ENCODE results near the gene EFHD2.

EFHD2 gene

GRCh38 chr1:15390667-15391066 lies 19.0 kb upstream of the EFHD2 start:
- Histone ChIP-seq H3K27me3 (ENCODE audit: insufficient read depth, insufficient read length) (peaks cover 15% of the 10 kb centered on the region), H3K4me3 (ENCODE audit: insufficient read length, low read depth) (no peak overlapping the region), H3K36me3 (ENCODE audit: insufficient read depth, insufficient read length, low read length) (no peaks in the 10 kb centered on the region), H3K9me3 (ENCODE audit: insufficient read depth, low read length) (no peaks in the 10 kb centered on the region), H3K9ac (ENCODE audit: insufficient read length, low read depth) (no peak overlapping the region), H3K4me1 (ENCODE audit: insufficient read depth, insufficient read length) (peaks cover 2% of the 10 kb centered on the region)
- TF ChIP-seq SUZ12 (IDR thresholded peaks at IDR 0.05; ENCODE audit: extremely low read depth, insufficient read depth, insufficient read length) (no peak), YY1 (IDR thresholded peaks at IDR 0.05; ENCODE audit: insufficient read depth, insufficient read length) (no peak)
- DNase-seq (ENCODE audit: low read depth, low spot score): no peak

DNA sequence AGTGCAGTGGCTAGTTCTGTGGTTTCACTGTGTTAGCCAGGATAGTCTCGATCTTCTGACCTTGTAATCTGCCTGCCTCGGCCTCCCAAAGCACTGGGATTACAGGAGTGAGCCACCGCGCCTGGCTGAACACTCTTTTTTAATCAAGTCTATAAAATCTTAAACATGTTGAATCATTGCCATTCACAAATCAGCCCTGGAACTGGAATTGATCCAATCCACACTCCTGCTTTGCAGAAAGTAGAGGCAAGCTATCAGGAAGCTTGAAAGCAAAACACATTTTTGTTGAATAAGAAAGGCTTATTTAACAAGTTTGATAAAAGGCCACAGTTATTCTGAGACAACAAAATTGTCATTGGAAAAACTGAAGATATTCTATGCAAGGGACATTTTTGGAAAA lies 18.3 kb upstream of the EFHD2 start:
- H3K9ac ChIP-seq (ENCODE audit: insufficient read length, low read depth): no peak overlapping the region
- no peaks in the 10 kb centered on the region for H3K36me3 ChIP-seq (ENCODE audit: insufficient read depth, insufficient read length, low read length)
- peaks cover 8% of the 10 kb centered on the region for H3K27me3 ChIP-seq (ENCODE audit: insufficient read depth, insufficient read length)
- H3K9me3 ChIP-seq (ENCODE audit: insufficient read depth, low read length): no peaks in the 10 kb centered on the region
- TF ChIP-seq YY1 (IDR thresholded peaks at IDR 0.05; ENCODE audit: insufficient read depth, insufficient read length) (no peak), SUZ12 (IDR thresholded peaks at IDR 0.05; ENCODE audit: extremely low read depth, insufficient read depth, insufficient read length) (no peak), ZNF274 (IDR thresholded peaks at IDR 0.05; ENCODE audit: low read depth, low read length) (no peak)
- DNase-seq (ENCODE audit: low read depth, low spot score): no peak
- no peak overlapping the region for H3K4me3 ChIP-seq (ENCODE audit: insufficient read length, low read depth)
- H3K4me1 ChIP-seq (ENCODE audit: insufficient read depth, insufficient read length): peaks cover 2% of the 10 kb centered on the region

DNA sequence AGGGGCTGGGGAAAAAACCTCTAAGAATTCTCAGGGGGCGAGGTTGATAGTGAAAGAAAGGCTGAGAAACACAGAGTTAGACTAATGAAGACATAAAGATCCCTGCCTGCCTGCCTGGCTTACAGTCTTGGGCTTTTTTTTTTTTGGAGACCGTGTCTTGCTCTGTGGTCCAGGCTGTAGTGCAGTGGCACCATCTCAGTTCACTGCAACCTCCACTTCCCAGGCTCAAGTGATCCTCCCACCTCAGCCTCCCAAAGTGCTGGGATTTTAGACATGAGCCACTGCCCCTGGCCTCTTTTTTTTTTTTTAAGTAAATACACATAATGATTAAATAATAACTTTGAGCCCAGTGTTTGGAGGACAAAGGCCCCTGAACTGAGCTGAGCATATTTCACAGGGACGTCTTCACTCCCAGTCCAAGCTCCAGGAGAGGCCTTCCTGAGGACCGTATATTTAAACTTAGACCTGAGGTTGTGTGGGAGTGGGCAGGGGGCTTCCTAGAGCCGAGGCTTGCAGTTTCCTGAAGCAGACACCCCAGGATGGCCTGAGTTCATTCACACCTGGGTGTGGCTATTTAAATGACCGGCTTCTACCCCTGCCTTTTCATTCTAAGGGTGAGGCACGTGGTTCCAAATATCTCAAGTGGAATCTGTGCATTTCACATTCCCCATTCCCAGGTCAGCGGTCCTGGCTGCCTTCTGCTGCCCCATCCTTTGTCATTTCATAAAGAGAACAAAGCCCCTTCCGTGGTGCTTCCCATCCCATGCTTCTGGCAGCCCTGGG lies 16.0 kb upstream of the EFHD2 start:
- no peak for DNase-seq (ENCODE audit: low read depth, low spot score)
- H3K9ac ChIP-seq (ENCODE audit: insufficient read length, low read depth): peak overlapping the region; percentile 26
- H3K4me3 ChIP-seq (ENCODE audit: insufficient read length, low read depth): no peak overlapping the region
- H3K27me3 ChIP-seq (ENCODE audit: insufficient read depth, insufficient read length): no peaks in the 10 kb centered on the region
- no peak for TF ChIP-seq SUZ12 (IDR thresholded peaks at IDR 0.05; ENCODE audit: extremely low read depth, insufficient read depth, insufficient read length)
- TF ChIP-seq YY1 (IDR thresholded peaks at IDR 0.05; ENCODE audit: insufficient read depth, insufficient read length): no peak
- TF ChIP-seq ZNF274 (IDR thresholded peaks at IDR 0.05; ENCODE audit: low read depth, low read length): no peak
- peaks cover 2% of the 10 kb centered on the region for H3K4me1 ChIP-seq (ENCODE audit: insufficient read depth, insufficient read length)
- no peaks in the 10 kb centered on the region for H3K36me3 ChIP-seq (ENCODE audit: insufficient read depth, insufficient read length, low read length)
- H3K9me3 ChIP-seq (ENCODE audit: insufficient read depth, low read length): no peaks in the 10 kb centered on the region; the same call in 1 of the 2 replicates

- peaks cover 2% of the 10 kb centered on the region for H3K4me1 ChIP-seq (ENCODE audit: insufficient read depth, insufficient read length)
- H3K9me3 ChIP-seq (ENCODE audit: insufficient read depth, low read length): peaks cover 2% of the 10 kb centered on the region; the same call in 1 of the 2 replicates
- H3K36me3 ChIP-seq (ENCODE audit: insufficient read depth, insufficient read length, low read length): no peaks in the 10 kb centered on the region
- H3K4me3 ChIP-seq (ENCODE audit: insufficient read length, low read depth): no peak overlapping the region
- TF ChIP-seq YY1 (IDR thresholded peaks at IDR 0.05; ENCODE audit: insufficient read depth, insufficient read length) (no peak), ZNF274 (IDR thresholded peaks at IDR 0.05; ENCODE audit: low read depth, low read length) (no peak), SUZ12 (IDR thresholded peaks at IDR 0.05; ENCODE audit: extremely low read depth, insufficient read depth, insufficient read length) (no peak)
- H3K27me3 ChIP-seq (ENCODE audit: insufficient read depth, insufficient read length): no peaks in the 10 kb centered on the region
- no peak overlapping the region for H3K9ac ChIP-seq (ENCODE audit: insufficient read length, low read depth)
- DNase-seq (ENCODE audit: low read depth, low spot score): no peak
These were observed 15.4 kb upstream of the EFHD2 start for GRCh38 chr1:15394258-15394690.

DNA sequence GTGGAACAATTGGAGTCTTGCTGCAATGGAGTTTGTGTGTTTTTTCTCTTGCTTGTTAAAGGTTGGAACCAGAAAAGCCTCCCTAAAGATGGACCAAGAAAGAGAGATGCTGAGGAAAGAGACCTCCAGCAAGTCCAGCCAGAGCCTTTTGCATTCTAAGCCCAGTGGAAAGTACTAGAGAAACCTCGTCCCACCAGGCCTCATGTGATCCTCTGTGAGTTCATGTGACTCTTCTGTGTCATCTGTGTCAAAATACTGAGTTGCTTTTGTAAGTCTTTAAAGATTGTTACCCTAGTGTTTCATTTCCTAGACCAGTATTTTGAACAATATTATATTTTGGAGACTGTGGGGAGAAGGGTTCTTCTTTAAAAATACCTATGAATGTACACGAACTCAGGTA lies 12.5 kb upstream of the EFHD2 start:
- Histone ChIP-seq H3K9ac (ENCODE audit: insufficient read length, low read depth) (no peak overlapping the region), H3K36me3 (ENCODE audit: insufficient read depth, insufficient read length, low read length) (no peaks in the 10 kb centered on the region), H3K27me3 (ENCODE audit: insufficient read depth, insufficient read length) (no peaks in the 10 kb centered on the region), H3K4me3 (ENCODE audit: insufficient read length, low read depth) (no peak overlapping the region), H3K4me1 (ENCODE audit: insufficient read depth, insufficient read length) (no peaks in the 10 kb centered on the region), H3K9me3 (ENCODE audit: insufficient read depth, low read length) (peaks cover 16% of the 10 kb centered on the region)
- no peak for DNase-seq (ENCODE audit: low read depth, low spot score)
- TF ChIP-seq YY1 (IDR thresholded peaks at IDR 0.05; ENCODE audit: insufficient read depth, insufficient read length) (no peak), SUZ12 (IDR thresholded peaks at IDR 0.05; ENCODE audit: extremely low read depth, insufficient read depth, insufficient read length) (no peak), ZNF274 (IDR thresholded peaks at IDR 0.05; ENCODE audit: low read depth, low read length) (no peak)

- no peak for DNase-seq (ENCODE audit: low read depth, low spot score)
- no peak overlapping the region for H3K4me3 ChIP-seq (ENCODE audit: insufficient read length, low read depth)
- no peaks in the 10 kb centered on the region for H3K36me3 ChIP-seq (ENCODE audit: insufficient read depth, insufficient read length, low read length)
- H3K4me1 ChIP-seq (ENCODE audit: insufficient read depth, insufficient read length): no peaks in the 10 kb centered on the region
- H3K27me3 ChIP-seq (ENCODE audit: insufficient read depth, insufficient read length): no peaks in the 10 kb centered on the region
- peaks cover 16% of the 10 kb centered on the region for H3K9me3 ChIP-seq (ENCODE audit: insufficient read depth, low read length)
- H3K9ac ChIP-seq (ENCODE audit: insufficient read length, low read depth): no peak overlapping the region
- TF ChIP-seq SUZ12 (IDR thresholded peaks at IDR 0.05; ENCODE audit: extremely low read depth, insufficient read depth, insufficient read length) (no peak), YY1 (IDR thresholded peaks at IDR 0.05; ENCODE audit: insufficient read depth, insufficient read length) (no peak), ZNF274 (IDR thresholded peaks at IDR 0.05; ENCODE audit: low read depth, low read length) (no peak)
These were observed 10.0 kb upstream of the EFHD2 start for GRCh38 chr1:15399710-15400109.

DNA sequence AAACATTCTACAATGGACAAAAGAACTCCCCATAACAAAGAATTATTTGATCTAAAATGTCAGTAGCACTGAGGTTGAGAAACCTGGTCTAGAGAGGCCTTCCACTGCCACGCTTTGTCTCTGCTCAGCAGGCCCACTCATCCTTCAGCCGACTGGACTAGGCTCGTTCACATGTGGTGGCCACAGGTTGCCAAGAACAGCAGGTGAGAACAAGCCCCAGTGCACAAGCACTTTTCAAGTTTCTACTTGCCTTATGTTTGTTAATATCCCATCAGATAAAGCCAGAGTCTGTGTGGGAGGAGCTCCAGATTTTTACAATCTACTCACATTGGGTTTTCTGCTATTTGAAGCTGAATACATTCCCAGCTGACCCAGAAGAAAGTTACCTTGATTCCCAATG lies 9.1 kb upstream of the EFHD2 start:
- TF ChIP-seq SUZ12 (IDR thresholded peaks at IDR 0.05; ENCODE audit: extremely low read depth, insufficient read depth, insufficient read length): no peak
- TF ChIP-seq ZNF274 (IDR thresholded peaks at IDR 0.05; ENCODE audit: low read depth, low read length): no peak
- no peak for TF ChIP-seq YY1 (IDR thresholded peaks at IDR 0.05; ENCODE audit: insufficient read depth, insufficient read length)
- no peaks in the 10 kb centered on the region for H3K36me3 ChIP-seq (ENCODE audit: insufficient read depth, insufficient read length, low read length)
- no peaks in the 10 kb centered on the region for H3K4me1 ChIP-seq (ENCODE audit: insufficient read depth, insufficient read length)
- DNase-seq (ENCODE audit: low read depth, low spot score): no peak
- H3K9me3 ChIP-seq (ENCODE audit: insufficient read depth, low read length): peaks cover 16% of the 10 kb centered on the region
- no peak overlapping the region for H3K9ac ChIP-seq (ENCODE audit: insufficient read length, low read depth)
- no peak overlapping the region for H3K4me3 ChIP-seq (ENCODE audit: insufficient read length, low read depth)
- no peaks in the 10 kb centered on the region for H3K27me3 ChIP-seq (ENCODE audit: insufficient read depth, insufficient read length)

Measured in NT2/D1 (cell line).